ENCODE results near the gene TCF20.
A peak's percentile ranks its signal among the peaks of the same experiment; 100 is the strongest.

The TCF20 gene

DNA sequence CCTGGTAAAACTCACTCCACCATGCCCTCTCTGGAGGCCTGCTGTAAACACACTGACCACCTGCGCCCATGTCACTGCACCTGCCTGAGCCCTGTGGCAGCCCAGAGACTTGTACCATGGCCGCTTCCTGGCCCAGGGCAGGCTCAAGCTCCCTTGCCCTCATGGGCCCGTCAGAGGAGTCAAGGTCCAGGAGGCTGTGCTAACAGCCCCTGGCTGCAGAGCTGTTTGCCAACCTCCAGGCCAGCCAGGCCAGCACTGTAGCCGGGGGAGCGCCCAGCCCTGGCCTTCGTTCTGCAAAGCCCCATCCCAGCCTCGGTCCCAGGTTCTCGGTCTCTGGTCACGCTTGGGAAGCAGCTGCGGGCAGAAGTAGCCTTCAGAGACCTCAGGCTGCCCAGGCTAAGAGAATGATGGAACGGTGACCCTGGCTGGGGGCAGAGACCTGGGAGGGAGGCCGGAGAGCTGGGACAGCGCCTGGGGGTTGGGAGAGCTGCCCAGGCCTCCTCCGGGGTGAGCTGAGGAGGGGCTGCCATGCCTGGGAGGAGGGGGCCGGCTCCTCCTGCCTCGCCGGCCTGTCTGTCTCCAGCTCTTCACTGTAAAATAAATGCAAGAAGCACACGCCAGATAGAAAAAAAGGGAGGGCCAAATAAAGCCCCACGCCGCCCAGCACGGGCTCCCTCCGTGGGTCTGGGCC, 11.9 kb upstream of the TCF20 start:
- DNase-seq (ENCODE audit: low read depth) = no peak

DNA sequence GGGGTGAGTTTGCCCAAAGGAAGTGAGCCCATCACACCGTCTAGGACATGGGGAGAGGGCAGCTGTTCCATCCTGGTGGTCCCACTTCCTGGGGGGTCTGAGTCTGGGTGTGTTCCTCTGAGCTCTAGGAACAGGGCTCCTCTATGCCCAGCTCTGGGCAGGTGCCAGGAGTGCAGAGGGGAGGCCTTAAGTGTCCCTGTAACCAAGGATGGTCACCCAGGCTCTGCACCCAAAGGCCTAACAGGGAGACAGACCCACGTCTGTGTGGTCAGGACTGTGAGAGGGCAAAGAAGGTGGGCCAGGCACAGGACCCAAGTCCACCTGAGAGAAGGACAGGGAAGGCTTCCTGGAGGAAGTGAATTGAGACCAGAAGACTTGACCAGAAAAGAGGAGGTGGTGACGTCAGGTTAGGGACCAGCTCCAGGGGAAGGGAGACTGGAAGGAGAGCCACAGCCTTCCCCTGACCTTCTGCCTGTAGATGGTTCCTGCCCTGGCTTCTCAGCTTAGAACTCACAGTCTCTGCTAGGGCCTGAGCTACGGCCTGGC, 11.3 kb upstream of the TCF20 start:
- DNase-seq (ENCODE audit: low read depth) = no peak

DNA sequence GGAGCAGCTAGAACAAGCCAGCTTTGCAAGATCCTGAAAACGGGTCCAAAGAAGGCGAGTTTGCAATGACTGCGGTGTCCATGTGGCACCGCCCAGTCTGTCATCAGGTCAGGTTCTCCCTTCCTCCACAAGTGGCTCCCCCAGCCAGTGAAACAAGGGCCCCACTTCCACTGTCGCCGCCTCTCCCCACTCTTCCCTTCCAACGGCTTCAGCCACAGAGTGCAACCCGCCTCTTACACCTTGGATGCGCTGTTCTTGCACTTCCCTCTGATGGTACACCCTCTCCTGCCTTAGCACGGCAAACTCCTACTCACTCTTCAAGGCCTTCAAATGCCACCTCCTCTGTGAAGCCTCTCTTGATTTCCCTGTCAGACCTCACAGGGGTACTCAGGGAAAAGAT, 10.8 kb upstream of the TCF20 start:
- no peak for DNase-seq (ENCODE audit: low read depth)

DNA sequence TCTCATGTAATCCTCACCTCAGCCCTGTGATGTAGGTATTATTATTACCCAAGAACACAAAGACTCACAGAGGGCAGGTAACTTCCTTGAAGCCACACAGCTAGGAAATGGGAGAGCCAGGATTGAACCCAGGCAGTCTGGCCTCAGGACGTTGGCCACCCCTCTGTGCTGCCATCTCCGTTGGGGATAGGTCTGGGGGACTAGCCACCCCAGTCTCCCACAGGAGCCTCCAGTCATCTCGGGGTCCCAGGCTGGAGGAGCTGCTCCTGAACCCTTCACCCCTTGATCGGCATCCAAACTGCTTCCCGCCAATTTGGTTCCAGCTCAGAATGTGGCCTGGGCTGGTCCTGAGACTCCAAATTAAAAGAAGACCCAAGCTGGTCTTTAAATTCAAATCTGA, 10.4 kb upstream of the TCF20 start:
- DNase-seq (ENCODE audit: low read depth) = no peak

DNA sequence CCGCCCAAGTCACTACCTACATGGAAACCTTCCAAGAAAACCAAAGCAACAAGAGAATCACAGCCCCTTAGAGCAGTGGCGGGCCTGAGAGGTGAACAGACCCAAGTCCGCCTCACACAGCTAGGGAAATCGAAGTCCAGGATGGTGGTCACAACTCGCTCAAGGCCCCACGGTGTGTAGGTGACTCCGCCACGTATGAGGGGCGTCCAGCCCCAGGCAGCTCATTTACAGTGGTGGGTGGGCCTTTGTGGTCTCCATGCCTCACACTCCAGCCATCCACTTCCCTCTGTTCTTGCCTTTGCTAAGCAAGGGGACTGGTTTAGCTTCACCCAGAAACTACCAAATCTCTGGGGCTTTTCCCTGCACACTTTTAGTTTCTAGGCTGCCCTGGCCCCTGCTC, 9.7 kb upstream of the TCF20 start:
- DNase-seq (ENCODE audit: low read depth) = no peak

DNA sequence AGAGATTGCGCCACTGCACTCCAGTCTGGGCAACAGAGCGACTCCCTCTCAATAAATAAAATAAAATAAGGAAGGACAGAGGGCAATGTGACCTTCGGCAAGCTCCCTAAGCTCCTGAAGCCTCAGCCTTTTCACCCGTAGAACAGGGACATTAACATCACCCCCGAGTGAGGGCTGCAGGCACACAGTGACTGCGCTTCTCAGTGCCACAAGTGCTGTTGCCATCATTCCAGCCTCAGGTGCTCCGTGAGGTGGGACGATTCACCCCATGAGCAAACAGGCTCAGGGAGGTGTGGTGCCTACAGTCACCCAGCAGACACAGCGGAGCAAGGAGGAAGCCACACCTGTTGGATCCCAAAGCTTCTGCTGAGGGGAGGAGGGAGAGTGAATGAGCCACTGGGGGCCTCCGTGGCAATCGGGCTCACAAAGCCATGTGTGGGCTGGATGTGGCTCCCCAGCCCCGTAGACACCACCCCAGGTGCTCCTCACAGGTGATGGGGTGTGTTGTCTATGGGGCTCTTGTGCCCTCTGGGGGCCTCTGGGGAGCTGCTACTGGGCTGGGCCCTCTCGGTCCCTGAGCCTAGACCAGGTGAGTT, 9.1 kb upstream of the TCF20 start:
- DNase-seq (ENCODE audit: low read depth) = no peak

DNA sequence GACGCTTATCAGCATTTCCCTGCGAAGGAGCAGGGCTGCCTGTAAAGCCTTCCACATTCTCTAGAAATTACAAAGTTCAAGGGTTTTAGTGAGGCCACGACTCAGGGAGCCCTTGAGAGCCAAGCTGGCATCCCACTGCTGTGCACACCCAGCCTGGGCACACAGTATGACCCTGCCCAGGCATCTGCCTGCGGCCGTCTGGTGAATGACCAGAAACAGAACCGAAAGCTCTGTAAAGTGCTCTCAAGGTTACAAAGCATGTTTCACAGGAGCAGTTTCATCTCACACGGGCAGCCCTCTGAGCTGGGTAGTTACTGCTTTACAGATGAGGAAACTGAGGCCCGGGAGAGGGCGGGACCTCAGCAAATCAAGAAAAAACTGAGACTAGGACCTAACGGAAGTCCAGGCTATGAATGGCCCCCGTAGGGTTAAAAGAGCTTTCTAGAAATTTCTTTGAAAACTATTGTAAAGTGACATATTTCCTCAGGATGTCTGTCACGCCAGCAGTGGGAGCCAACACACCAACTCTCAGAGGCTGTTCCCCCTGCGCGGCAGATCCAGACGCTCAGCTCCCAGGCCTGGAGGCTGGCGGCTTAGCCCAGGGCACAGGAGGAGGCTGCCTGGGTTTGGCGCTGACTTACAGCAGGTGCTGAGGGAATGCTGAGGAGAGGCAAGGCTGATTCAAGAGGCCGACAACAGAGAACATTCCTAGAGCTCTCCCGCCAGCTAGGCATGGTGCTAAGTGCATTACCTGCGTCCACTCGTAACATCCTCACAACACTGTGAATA, 7.7 kb upstream of the TCF20 start:
- DNase-seq (ENCODE audit: low read depth) = no peak

DNA sequence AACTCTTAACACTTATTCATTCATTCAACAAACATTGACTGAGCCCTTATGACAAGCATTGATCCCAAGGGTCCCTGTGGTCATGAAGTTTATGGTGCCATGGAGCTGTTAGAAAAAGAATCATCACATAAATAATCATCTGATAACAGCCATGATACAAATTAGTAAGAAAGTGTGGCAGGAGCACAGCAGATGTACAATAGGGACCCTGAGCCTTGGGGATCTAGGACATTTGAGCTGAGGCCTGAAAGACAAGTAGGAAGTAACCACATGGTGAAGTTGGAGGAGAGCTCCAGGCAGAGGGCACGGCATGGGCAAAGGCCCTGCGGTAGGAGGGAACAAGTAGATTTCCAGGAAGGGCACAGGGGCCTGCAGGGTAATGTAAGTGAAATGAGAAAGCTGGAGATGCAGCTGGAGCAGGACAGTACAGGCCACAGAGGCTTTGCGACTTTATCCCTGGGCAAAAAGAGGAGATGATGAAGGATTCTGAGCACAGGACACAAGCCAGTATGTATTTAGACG, 6.8 kb upstream of the TCF20 start:
- no peak for DNase-seq (ENCODE audit: low read depth)

DNA sequence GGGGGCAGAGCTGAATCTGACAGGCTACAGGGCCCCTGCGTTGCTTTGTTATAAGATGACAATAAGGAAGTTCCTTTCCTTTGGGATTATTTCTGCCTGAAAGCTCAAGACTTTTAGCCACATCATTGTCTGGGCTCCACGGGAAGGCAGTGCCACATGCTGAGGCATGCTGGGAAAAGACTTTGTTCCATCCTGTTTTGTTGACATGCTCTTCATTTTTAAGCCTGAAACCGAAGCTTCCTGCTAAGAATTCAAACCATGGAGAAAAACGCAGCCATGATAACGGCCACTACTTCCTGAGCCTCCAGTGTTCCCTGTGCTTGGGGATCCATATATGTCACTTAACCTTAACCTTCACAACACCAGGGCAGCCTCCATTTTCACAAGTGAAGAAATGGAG, 5.5 kb upstream of the TCF20 start:
- DNase-seq (ENCODE audit: low read depth) = no peak

DNA sequence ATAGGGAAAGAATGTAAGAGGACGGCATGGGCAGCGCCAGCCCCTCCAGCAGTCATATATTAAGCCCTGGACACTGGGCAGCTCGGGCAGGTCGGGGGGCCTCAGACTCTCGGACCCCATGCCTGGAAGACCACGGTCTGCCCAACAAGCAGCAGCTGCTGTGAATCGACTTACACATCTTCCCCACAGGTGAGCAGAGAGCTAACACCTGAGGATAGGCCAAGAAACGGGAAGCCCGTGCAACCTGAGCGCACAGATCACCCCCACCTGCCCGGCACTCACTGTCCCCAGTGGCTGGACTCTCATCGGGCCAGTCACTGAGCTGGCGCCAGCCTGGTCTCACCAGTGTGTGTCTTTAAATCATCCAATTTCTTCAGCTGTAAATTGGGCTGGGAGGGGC, 4.7 kb upstream of the TCF20 start:
- DNase-seq (ENCODE audit: low read depth) = no peak

DNA sequence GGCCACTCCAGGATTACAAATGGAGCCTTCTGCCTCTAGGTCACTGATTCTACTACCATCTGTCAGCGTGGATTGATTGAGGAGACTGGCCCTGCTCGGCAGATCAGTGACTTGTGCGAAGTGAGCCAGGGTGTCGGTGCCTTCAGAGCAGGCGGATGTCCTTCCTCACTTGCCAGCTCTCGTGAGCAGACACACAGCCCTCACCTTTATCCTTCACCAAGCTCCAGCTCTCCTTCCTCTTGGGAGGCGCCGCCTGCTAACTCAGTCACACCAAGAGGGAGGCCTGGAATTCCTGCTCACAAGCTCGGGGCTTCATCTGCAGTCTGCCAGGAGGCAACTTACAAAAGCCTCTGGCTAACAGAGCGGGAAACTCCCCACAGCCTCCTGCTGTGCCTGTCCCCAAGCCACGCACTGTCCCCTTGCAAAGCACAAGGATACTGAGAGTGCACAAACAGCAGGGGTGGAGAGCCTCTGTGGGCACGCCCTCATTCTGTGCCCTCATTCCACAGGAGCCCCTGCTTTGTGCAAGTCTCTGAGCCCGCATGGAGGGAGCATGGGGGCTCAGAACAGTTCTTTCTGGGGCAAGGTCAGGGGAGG, 3.5 kb upstream of the TCF20 start:
- DNase-seq (ENCODE audit: low read depth) = no peak

DNA sequence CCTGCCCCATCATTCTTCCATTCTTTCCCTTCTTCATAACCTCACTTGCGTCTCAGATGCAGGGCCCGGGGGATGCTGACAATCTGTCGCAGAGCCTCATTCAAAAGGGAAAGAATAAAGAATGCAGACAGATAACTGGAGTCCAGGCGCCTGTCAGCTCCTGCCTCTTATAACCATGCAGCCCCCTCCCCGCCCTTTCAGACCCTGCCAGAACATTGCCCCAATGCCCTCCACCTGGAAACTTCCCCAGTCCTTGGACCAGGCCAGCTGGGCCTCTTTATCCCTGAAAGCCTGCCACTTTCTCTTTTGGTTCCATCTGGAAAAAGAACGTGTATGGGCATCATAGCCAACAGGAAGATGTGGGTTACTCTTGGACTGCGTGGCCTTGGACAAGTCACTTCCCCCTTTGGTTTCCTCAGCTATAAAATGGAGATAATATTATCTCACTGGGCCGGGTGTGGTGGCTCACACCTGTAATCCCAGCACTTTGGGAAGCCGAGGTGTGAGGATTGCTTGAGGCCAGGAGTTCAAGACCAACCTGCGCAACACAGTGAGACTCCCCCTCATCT, 2.1 kb upstream of the TCF20 start:
- DNase-seq (ENCODE audit: low read depth) = no peak

DNA sequence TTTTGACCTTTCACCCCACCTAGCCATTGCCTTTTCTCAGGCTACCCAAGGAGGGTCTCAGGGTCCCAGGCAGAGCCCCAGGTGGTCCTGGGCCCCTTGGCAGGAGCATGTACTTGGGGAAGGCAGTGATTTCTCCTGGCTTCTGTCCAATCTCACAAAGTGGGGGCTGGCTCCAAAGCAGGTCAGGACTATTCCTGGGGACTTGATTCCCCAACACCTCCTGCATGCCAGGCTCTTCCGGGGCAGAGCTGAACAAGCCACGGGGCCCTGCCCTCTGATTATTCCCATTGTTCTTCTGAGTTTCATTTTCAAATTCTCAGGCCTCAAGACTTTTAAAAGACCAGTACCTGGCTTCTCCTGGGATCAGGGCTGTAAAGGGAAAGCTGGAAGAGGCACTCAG, 1.5 kb upstream of the TCF20 start:
- DNase-seq (ENCODE audit: low read depth) = no peak

DNA sequence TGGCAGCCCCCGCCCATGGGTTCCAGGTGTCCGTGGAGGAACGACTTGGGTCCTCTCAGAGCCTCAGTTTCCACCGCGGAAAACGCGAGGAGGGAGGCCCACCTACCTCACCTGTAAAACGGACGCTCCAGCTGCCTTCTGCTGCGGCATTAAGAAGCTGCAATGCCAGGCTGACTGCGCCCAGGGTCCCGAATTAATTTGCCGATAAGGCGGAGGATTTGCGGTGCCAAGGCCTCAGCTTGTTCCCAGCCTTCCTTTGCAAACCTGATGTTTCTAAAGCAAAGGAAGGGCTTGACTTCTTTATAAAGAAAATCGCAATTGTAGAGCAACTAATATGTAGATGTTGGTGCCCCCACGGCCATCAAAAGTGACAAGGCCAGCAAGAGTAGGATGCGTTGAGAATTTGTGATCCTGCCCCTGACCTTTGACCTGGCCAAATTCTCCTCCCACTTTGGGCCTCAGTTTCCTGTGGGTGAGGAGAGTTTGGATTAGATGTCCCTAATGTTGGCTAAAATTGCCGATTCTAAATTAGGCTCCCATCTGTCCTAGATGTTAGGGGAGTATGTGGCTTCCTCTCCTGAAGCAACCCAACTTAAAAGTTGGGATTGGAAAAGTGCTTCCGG, 849 bp upstream of the TCF20 start:
- no peak for DNase-seq (ENCODE audit: low read depth)

DNA sequence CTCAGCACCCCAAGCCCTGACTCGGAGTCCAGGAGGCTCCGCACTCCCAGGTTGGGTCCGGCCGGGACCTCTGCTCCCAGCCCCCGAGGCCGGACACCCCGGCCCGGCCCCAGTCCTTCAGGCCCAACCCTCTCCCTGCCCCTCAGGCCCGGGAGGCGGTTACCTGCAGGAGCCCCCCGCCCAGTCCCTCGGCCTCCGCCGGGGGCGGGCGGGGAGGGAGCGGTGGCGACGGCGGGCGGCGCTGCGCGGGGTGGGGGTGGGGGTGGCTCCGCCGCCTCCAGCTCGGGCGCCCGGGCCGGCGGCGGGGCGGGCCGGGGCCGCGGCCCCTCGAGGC, 310 bp downstream of the TCF20 start:
- no peak for DNase-seq (ENCODE audit: low read depth)

DNA sequence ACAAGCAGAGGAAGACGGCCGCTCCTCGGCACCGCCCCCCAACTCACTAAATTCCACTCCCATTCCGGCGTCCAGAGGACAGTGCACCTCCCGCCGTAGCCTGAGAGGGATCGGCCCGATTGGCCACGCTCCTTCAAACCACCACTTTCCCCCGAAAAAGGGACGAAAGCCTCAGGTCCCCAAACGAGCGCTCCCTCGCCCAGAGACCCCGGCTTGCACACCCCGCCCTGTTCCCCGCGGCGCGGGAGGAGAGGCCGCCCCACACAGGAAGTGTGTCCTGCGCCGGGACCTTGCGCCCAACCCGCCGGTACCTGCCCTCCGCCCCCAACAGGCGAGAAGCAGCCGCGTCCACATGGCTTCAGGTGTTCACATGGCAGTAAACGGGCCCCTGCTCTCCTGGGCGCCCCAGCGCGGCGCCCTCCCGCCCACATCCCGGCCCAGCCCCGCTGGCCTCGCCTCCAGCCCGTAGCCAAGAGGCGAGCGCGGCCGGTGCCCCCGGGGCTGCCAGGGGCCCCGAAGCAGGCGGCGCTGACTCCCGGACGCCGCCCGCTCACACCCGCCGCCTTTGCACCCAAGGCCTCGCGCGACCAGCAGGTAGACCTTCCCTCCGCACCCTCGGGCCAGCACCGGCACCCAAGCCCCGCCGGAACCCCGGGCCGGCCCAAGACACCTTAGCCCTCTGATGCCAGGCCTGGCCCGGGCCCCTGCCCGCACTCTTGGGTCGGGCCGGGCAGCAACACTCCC, 849 bp downstream of the TCF20 start:
- DNase-seq (ENCODE audit: low read depth) = peak; percentile 23

DNA sequence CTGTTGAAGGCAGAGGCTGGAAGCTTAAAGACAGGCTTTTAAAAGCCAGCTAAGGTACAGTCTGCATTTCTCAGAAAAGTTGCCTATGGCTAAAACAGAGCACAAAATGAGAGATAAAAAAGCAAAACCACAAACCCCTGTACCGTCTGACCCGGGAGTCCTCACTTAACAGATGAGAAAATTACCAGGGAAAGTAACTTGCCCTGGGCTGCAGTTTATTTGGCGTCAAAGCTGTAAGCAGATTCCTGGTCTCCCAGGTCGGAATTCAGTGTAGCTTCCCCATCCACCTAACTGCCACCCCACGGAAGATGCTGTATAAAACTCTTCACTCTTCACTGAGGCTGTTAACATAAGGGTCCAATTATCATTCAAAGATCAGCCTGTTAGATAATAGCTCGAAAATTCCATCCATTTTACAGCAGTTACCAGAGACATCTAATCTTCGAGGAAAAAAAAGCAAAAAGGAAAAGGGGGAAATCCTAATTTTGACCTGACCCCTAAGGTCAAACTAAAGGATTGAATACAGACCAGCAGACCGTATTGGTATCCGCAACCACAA, 1.5 kb downstream of the TCF20 start:
- DNase-seq (ENCODE audit: low read depth) = no peak

DNA sequence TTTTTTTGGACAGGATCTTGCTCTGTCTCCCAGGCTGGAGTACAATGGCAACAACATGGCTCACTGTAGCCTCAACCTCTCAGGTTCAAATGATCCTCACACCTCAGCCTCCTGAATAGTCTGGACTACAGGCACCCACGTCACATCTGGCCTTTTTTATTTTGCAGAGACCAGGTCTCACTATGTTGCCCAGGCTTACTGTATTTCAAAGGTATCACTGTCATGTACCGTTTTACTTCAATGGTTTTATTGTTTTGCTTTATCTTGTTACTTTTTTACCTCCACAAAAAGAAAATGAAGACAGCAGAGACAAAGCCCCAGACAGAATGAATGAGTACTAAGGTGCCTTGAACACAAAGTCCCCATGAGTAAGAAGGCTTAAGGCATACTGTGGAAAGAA, 5.1 kb downstream of the TCF20 start:
- DNase-seq (ENCODE audit: low read depth) = no peak

DNA sequence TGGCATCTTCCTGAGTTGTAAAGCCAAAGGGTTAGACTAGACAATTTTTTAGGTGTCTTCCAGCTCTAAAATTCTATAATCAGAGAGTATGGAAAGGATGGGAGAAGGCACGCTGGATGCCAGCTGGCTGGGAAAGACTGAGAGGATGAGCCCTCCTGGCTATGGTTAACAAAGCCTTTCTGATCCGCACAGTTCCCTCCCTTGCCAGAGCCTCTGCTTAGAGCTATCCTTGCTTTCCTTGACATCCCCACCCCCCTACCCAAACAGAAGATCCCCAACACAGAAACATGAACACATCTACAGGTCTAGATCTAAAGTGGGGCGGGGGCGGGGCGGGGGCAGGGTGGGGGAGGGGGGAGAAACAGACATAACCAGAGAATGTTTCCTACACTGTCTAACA, 6.5 kb downstream of the TCF20 start:
- DNase-seq (ENCODE audit: low read depth) = no peak

DNA sequence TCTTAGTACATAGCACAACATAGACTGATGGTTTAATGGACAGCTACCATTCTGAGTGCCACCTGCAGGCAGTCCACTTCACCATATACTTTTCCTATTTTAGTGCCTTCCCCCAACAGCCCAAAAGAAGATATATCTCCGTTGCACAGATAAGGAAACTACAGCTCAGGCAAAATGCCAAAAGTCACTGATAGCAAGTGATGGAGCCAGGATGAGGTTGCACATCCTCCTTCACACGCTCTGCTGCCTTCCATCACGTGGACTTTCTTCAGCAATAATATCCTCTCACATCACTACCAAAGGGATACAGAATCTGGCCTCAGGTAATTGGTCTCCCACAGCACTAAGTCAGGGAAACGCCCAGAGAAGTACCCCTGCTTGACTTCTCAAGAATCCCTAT, 7.5 kb downstream of the TCF20 start:
- no peak for DNase-seq (ENCODE audit: low read depth)

DNA sequence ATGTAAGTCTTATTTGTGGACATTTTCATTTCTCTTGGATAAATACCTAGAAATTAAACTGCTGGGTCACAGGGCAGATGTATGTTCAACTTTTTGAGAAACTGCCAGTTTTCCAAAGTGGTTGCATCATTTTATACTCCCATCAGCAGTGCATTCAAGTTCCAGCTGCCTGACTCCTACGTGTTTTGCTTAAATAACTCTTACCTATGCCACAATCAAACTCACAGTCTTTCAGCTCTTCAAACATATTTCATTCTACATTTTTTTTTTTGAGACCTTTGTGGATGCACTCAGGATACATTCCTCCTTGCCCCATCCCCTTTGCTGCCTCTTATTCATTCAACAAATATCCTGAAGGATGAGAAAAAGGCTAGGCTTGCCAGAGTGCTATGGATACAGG, 9.2 kb downstream of the TCF20 start:
- no peak for DNase-seq (ENCODE audit: low read depth)

All from stimulated activated CD8-positive, alpha-beta memory T cell treated with anti-CD3 and anti-CD28 coated beads, Interleukin-15, amount 100 ng/mL, for 24 hours (primary cell).